GM18909 (cell line): ENCODE data around the gene CHAT.

Source experiments
- ATAC-seq: cut with Tn5 transposase; IDR thresholded peaks from one replicate; pipeline ENCODE4 v1.9.1; 2021; ENCODE audit warnings: mild to moderate bottlenecking; ENCODE audit not compliant: unreplicated experiment, poor library complexity

CHAT gene

DNA sequence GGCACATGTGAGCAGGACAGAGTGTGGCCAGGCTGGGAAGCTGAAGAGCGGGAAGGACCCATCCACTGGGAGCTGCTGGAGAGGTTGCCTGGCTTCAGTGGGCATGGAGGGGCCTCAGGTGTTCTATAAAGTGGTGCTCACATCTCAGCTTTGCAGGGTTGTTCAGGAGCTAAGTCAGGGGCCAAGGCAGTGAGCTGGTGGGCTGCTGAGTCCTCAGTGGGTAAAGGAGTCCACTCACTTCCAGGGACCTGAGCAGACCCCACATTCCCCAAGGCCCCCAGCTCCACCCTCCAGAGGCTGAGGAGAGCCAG, 36.8 kb downstream of the CHAT start:
- no peak for ATAC-seq

GRCh38 chr10:49651039-49651835, 37.4 kb downstream of the CHAT start:
- no peak for ATAC-seq

DNA sequence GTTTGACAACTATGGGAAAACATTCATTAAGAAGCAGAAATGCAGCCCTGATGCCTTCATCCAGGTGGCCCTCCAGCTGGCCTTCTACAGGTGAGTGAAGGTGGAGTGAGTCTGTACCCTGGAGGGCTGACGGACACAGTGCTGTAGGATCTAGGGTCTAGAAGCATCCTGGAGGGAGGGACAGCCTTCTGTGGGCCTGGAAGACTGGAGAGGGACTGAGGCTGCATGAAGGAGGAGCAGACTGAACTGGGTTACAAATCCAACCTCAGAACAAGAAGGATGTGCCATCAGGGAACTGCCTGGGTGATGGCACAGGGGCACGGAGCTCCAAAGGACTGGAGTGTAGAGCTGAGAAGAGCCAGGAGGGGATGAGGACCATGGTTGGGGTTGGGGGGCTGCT, 38.1 kb downstream of the CHAT start:
- ATAC-seq: no peak

GRCh38 chr10:49652421-49653272, 38.8 kb downstream of the CHAT start:
- ATAC-seq: no peak

DNA sequence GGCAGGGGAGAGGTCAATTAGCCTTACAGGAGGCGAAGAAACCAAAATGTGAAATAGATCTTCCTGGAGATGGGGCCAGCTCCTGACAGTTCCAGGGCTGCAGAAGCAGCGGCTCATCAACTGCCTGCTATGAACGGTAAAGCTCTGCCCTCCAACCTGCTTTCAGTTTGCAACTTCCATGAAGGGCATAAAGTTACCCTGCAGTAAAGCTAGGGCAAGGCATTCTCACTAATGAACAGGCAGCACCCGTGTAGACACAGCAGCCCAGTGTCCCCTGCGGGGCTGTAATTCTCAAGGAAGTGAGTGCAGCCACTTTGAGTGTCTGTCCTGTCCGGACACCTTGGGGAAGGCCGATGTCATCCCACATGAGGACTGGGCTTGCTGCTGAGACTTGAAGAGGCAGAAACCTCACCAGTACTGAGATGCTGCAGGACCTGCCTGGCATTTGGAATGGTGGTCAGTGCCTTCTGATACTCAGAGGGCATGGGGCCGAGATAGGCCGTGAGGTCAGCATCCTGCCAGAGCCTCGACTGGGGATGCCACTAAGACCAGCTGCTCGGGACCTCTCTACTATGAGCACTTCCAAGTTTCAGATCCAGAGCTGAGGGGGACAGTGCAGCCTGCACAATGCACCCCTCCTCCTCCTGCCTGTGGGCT, 39.6 kb downstream of the CHAT start:
- ATAC-seq: no peak

DNA sequence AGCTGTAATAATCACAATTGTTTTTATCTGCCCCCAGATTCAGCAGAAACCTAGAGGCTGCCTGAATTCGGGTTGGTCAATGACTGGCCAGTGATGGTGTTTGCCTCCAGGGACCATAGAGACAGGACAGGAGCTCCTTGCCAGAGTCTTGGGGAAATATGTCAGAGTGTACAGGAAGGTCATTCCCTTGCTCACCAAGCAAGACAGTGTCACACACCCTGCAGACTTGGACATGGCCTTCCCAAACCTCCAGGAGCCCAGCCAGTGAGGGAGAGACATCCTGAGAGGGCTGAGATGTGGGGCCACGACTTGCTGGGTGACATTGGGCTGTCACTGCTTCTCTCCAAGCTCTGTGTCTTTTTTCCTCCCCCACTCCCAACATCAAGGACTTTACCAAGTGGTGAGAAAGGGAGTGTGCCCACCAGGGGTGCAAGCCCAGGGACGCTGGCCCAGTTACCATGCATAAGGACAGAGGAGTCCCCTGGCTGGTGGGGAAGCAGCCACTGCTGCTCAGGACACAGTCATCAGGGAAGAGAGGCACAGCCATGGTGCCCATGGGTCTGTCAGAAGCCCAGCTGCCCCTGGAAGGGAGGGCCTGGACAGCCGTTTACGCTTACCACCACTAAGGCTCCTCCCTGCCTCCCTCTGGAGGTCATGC, 40.3 kb downstream of the CHAT start:
- no peak for ATAC-seq

DNA sequence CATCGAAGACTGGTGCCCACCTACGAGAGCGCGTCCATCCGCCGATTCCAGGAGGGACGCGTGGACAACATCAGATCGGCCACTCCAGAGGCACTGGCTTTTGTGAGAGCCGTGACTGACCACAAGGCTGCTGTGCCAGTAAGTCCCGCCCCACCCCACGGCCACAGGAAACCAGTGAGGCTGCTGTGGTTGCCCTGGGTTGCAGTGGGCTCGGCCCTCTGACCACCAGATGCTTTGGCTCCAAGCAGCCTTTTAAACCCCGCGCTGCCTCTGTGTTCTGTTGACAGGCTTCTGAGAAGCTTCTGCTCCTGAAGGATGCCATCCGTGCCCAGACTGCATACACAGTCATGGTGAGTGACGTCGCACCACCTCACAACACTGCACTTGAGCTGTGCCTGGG, 41.3 kb downstream of the CHAT start:
- no peak for ATAC-seq

DNA sequence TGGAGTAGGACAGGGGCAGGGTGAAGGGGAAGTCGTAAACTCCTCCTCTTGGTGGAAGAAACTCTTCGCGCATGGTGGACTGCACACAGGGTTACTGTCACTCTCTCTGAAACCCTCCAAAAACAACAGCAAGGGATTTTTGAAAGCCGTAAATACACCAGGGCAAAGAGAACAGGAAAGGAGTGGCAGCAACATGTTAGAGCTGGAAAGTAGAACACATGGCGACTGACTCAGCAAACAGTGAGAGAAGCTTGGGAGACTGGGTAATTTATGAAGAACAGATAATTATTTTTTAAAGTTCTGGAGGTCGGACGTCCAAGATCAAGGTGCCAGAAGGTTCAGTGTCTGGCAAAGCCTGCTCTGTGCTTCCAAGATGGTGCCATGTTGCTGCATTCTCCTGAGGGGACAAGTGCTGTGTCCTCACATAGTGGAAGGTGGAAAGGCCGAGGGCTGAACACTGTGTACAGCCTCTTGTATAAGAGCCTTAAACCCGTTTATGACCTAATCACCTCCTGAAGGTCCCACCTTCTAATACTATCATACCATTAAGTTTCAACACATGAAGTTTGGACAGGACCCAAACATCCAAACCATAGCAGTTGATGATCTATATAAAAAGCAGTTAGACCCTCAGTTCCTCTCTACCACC, 43.1 kb downstream of the CHAT start:
- no peak for ATAC-seq

DNA sequence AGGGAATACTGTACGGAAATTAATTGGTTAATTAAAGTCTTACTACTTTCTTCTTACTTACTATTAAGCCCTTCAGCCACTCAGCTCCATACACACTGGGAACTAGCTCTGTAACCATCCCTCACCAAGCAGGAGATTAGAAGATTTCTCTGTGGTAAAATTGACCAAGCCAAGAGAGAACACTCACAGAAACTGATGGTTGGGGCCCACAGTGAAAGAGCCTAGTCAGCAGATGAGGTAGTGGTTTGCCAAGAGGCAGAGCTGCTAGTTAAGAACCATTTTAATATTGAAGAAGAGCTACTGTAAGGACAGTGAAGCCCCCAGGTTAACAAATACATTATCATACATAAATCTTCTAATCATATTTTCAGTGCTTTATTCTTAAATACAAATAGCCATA, 43.8 kb downstream of the CHAT start:
- no peak for ATAC-seq

DNA sequence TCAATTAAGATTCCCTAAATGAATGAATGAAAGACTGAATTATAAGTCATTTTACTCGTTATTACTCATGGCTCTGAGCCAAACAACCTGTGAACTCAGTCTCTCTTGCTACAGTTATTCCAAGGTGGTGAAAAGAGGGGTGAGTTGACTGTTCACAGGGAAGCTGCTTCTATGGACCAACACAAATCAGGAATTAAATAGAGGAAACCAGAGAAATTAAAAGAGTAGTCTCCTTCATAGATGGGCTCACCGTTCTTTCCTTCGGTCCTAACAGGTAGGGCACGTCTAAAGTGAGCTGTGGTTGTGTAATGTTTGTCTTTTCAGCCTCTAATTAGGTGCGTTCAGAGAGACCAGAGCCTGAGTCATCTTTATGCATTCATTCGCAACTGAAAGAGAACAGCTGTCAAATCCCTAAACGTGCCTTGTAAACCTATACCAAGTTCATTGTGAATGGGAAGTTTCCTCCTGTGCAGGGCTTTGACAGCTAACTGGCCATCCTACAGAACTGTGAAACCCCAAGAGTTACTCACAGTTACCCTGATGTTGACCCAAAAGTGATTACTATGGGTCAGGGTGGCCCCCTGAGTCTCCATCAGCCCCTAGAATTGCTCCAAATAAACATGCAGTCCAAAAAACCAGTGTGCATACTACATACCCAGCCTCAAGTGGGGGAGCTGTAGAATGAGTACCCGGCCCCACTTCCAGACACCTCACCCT, 47.5 kb downstream of the CHAT start:
- ATAC-seq: no peak

- no peak for ATAC-seq
Measured at GRCh38 chr10:49662169-49662830, 48.5 kb downstream of the CHAT start.

GRCh38 chr10:49663596-49663995, 49.8 kb downstream of the CHAT start:
- no peak for ATAC-seq

GRCh38 chr10:49664006-49664841, 50.4 kb downstream of the CHAT start:
- ATAC-seq: no peak

DNA sequence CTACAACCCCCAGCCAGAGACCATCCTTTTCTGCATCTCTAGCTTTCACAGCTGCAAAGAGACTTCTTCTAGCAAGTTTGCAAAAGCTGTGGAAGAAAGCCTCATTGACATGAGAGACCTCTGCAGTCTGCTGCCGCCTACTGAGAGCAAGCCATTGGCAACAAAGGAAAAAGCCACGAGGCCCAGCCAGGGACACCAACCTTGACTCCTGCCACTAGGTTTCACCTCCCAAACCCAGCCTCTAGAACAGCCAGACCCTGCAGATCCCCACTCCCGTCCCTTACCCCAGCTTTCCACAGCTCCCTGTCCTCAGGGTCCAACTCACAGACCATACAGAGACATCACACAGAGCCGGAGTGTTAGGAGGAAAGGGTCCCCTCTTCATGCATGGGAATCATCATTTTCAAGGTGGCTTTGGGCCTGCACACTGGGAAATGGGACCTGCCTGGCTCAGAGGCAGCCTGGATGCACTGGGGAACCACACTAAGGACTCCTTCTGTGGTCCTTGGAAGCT, 51.1 kb downstream of the CHAT start:
- ATAC-seq: no peak

DNA sequence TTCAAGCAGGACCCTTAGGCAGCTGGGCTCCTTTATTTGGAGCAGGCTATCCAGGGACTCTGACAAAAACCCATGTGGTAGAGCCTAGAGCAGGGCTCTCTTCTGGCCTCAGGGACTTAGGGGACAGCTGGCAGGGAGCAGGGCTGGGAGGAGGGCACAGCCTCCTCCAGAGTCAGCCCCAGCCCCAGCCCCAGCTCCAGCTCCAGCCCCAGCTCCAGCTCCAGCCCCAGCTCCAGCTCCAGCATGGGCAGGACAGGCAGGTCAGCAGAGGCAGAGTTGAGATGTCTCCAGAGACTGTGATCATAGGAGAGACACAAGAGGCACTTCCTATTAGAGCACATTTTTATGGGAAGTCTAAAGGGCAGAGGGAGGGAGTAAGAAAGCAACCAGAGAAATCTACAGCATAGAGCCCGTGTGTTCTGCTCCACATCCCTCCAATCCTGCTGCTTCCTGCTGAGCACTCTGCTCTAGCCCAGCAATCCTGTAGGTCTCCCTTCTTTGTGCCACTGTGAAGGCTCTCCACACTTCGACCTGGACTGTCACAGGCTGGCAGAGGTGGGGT, 52.3 kb downstream of the CHAT start:
- ATAC-seq: no peak

- ATAC-seq: no peak
Measured at GRCh38 chr10:49666685-49667084, 52.8 kb downstream of the CHAT start.

DNA sequence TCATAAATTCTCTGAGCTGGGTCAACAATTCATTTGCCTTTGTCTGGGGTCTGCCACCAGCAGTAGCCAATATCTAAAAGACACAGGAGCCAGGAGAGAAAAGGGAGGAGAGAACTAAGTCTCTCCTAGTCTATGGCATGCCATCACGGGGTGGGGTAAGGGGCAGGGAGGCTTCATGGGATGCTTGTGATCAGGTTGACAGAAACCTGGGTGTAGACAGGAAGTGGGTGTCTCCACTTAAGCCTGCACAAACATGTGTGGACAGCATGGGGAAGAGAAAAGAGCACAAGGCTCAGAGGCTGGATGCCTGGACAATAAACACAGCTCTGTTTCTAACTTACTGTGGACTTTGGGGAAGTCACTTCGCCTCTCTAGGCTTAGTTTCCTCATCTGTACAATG, 54.2 kb downstream of the CHAT start:
- ATAC-seq: no peak

DNA sequence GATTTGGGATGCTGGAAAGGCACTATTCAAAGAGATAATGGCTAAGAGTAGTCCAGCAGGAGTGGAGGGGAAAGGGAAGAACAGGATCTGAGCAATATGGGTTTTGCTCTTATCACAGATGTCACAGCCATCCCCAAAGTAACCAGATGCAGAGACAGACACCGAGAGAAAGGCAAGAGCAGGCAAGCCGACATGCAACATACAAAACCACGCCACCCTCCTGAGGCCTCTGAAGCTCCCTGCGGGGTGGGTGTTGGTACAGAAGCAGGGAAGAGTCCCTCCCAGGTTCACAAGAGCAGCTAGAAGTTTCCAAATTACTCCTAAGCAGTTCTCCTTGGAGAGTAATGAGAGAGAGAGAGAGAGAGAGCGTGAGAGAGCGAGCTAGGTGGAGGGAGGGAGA, 54.8 kb downstream of the CHAT start:
- ATAC-seq: no peak
